ENCODE data around the gene HEPN1. TPM values are rescaled to one million over a fixed set of nuclear protein-coding genes. Genes with fewer than 3 reads are reported as not detected.

Gene HEPN1
- polyA plus RNA-seq, 2 of the 4 experiments (the other 2 are of a cell fraction) = not detected

- no peak for TF ChIP-seq CBX2 (IDR thresholded peaks at IDR 0.05; ENCODE audit: borderline replicate concordance, low read depth)
- no peak for TF ChIP-seq USF2 (IDR thresholded peaks at IDR 0.05)
- no peak for TF ChIP-seq RFX5 (IDR thresholded peaks at IDR 0.05)
- no peak for TF ChIP-seq REST (IDR thresholded peaks at IDR 0.05)
- TF ChIP-seq PBX3 (IDR thresholded peaks at IDR 0.05) = no peak
- no peak for TF ChIP-seq SMC3 (IDR thresholded peaks at IDR 0.05)
Observed at GRCh38 chr11:124919898-124920297, 848 bp downstream of the HEPN1 start (continued).

- Histone ChIP-seq H3K4me1 (no peaks in the 10 kb centered on the region), H3K4me3 (no peak overlapping the region), H3K4me2 (peak overlapping the region; percentile 75), H3K9me3 (no peaks in the 10 kb centered on the region), H3K27ac (no peak overlapping the region; a peak in 1 of 6 replicates)
- DNase-seq (ENCODE audit: low read depth in 1 of 2, low spot score in 1 of 2) = no peak
- FAIRE-seq = no peak
- ChIA-PET CTCF (interaction anchor here (1.0 kb wide), 1 partner anchor 44 kb away, joined by 3 read pairs; no protein-coding TSS in a partner anchor), POLR2A (no interaction called here)
- TF ChIP-seq RAD21 (conservative IDR thresholded peaks at IDR 0.05 in 1 of 2, IDR thresholded peaks at IDR 0.05 in 1 of 2) = no peak
- TF ChIP-seq HOXB13 (CRISPR knock-in tag; IDR thresholded peaks at IDR 0.05; ENCODE audit: low read depth) = no peak
- no peak for TF ChIP-seq RFX5 (IDR thresholded peaks at IDR 0.05)
- no peak for TF ChIP-seq BHLHE40 (IDR thresholded peaks at IDR 0.05; ENCODE audit: low read depth, low read length)
- TF ChIP-seq RNF2 (IDR thresholded peaks at IDR 0.05; ENCODE audit: borderline replicate concordance, low read depth) = no peak
- no peak for TF ChIP-seq ESRRA (IDR thresholded peaks at IDR 0.05; ENCODE audit: borderline replicate concordance, low read length)
- no peak for TF ChIP-seq NR3C1 (IDR thresholded peaks at IDR 0.05)
- no peak for TF ChIP-seq GATA3 (IDR thresholded peaks at IDR 0.05; ENCODE audit: borderline replicate concordance)
- TF ChIP-seq HES2 (IDR thresholded peaks at IDR 0.05) = no peak
- 84% methylated on average over 3 of the region's 5 CpGs for WGBS (ENCODE audit: missing lambda C conversion rate)
- ATAC-seq = no peak
Observed at GRCh38 chr11:124920356-124920755, 1.3 kb downstream of the HEPN1 start.

- ATAC-seq (peak in 1 of 2 experiments; percentile 71; a peak in 3 of 6 replicates), DNase-seq (ENCODE audit: low read depth in 1 of 2, low spot score in 1 of 2) (peak; percentile 22 to 45), FAIRE-seq (no peak)
- H3K4me3 ChIP-seq = peak overlapping the region; percentile 32; the same call in 2 of the 3 replicates
- H3K4me2 ChIP-seq = peak overlapping the region; percentile 75
- POLR2A ChIA-PET = no interaction called here
- peak overlapping the region; percentile 20 to 67; a peak in 3 of 6 replicates for H3K27ac ChIP-seq
- no peaks in the 10 kb centered on the region for H3K9me3 ChIP-seq
- 46% methylated on average over 9 of the region's 82 CpGs for WGBS (ENCODE audit: missing lambda C conversion rate)
- no peaks in the 10 kb centered on the region for H3K4me1 ChIP-seq
- no peak for TF ChIP-seq EHMT2 (IDR thresholded peaks at IDR 0.05; ENCODE audit: low read depth)
- no peak for TF ChIP-seq HOXA7 (CRISPR knock-in tag; IDR thresholded peaks at IDR 0.05)
- no peak for TF ChIP-seq CEBPB (IDR thresholded peaks at IDR 0.05)
- TF ChIP-seq MAX (IDR thresholded peaks at IDR 0.05) = peak; percentile 37; the same call in 1 of the 2 replicates
- TF ChIP-seq E2F6 (IDR thresholded peaks at IDR 0.05; ENCODE audit: borderline replicate concordance, low read depth) = peak; percentile 64
- CTCF ChIA-PET = interaction anchor here (1.0 kb wide), 1 partner anchor 45 kb away, joined by 3 read pairs; no protein-coding TSS in a partner anchor
Observed at GRCh38 chr11:124920870-124921609, 2.0 kb downstream of the HEPN1 start.
